ENCODE data around the gene ARPC1A.

Gene ARPC1A

DNA sequence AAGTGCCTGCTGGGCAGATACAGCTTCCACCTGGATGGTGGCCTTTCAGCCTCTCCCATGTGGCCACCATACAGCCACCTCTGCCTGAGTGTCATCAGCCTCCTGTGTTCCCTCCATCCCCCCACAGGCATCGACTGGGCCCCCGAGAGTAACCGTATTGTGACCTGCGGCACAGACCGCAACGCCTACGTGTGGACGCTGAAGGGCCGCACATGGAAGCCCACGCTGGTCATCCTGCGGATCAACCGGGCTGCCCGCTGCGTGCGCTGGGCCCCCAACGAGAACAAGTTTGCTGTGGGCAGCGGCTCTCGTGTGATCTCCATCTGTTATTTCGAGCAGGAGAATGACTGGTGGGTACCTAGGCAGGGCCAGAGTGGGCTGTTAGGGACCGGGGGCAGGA, 62.2 kb downstream of the ARPC1A start:
- no peak for DNase-seq (ENCODE audit: low read depth, low spot score)

DNA sequence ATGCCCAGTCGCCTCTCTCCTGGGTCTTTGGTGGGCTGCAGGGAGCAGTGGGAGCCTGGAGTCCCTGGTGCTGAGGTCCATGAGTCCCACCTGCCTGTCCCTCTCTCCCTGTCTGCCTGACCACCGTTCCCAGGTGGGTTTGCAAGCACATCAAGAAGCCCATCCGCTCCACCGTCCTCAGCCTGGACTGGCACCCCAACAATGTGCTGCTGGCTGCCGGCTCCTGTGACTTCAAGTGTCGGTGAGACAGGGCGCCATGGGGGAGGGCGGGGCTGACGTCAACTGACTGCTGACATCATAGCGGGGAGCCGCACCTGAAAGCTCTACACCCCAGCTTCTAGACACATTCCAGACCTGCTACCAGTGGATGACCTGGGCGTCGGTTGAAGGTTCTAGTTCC, 64.1 kb downstream of the ARPC1A start:
- DNase-seq (ENCODE audit: low read depth, low spot score) = no peak

DNA sequence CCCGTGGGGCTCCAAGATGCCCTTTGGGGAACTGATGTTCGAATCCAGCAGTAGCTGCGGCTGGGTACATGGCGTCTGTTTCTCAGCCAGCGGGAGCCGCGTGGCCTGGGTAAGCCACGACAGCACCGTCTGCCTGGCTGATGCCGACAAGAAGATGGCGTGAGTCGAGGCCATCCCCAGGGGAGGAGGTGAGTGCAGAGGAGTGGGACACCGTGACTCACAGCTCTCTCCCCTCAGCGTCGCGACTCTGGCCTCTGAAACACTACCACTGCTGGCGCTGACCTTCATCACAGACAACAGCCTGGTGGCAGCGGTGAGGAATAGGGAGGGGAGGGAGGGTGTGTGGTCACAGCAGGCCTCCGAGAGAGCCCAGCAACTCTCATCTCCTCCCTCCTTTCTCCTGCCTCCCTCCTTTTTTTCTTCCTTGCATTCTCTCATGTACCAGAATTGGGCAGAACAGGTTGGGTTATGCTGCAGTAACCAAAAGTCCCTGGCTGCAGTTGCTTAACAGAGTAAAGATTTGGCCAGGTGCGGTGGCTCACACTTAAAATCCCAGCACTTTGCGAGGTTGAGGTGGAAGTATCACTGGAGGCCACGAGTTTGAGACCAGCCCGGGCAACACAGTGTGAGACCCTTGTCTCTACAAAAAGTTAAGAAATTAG, 65.4 kb downstream of the ARPC1A start:
- DNase-seq (ENCODE audit: low read depth, low spot score) = no peak

DNA sequence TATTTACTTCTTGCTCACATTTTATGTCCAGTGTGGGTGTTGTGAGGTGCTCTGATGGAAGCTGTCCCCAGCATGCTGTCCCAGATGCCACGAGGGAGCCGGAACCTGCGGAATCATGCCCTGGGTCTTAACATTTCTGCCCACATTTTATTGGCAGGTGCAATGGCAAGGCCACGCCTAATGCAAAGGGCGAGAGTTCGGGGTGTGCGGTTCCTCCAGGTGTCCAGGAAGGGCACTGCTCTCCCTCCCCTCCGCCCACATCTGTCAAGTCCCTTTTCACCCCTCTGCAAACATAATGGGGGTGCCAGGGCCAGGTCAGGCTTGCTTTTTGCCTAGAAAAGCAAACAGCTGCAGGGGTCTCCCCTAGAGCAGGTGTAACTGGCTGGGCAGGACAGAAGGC, 66.3 kb downstream of the ARPC1A start:
- DNase-seq (ENCODE audit: low read depth, low spot score) = no peak

DNA sequence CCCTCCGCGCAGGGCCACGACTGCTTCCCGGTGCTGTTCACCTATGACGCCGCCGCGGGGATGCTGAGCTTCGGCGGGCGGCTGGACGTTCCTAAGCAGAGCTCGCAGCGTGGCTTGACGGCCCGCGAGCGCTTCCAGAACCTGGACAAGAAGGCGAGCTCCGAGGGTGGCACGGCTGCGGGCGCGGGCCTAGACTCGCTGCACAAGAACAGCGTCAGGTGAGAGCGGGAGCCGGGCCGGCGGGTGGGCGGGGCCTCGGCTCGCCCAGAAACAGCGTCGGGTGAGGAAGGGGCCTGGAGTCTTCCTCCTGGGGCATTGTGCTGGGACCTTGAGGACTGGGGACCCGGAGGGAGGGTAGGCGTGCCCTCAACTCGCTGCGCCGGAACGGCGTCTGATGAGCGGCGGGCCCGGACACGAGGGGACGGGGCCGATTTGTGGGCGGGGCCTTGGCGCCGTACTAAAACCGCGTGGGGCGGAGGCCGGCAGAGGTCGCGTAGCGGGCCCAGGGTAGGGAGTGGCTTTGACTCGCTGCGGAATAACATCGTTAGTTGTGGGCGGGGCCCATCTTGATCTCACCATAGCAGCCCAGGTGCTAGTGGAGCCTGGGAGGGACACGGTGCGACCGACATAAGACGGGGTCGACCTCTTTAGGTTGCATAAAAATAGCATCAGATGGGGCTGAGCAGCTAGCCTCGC, 67.1 kb downstream of the ARPC1A start:
- peak; percentile 93 for DNase-seq (ENCODE audit: low read depth, low spot score)

DNA sequence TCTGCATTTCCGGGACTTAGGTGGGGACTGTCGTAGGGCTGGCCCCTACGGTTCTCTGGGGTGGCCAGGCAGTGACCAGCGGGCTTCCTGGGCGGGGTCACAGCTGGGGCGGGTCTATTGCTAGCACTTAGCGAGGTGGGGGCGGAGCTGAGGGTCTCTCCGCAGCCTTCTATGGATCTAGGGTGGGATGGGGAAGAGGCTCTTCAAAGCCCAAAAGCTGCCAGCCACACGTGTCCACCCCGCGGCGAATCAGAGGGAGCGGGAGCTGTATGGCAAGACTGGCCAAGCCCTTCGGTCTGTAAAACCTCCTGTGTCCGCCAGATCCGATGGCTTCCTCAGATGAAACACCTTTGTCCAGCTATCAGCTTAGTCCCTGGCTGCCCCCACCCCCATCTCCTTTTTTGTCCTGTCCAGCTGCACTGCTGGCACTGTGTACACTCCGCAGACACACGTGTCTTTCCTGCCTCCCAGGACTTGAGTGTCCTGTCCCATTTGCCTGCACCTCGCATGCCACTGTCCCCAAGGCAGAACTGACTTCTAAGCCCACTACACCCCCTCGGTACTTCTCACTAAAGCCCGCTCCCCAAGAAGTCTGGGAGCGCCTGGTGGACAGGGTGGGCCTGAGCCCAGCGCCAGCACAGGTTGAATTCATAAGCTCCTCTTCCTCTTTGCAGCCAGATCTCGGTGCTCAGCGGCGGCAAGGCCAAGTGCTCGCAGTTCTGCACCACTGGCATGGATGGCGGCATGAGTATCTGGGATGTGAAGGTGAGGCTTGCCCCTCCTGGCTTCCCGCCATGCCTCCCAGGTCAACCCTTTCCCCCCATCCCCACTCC, 67.9 kb downstream of the ARPC1A start:
- DNase-seq (ENCODE audit: low read depth, low spot score) = peak; percentile 94

DNA sequence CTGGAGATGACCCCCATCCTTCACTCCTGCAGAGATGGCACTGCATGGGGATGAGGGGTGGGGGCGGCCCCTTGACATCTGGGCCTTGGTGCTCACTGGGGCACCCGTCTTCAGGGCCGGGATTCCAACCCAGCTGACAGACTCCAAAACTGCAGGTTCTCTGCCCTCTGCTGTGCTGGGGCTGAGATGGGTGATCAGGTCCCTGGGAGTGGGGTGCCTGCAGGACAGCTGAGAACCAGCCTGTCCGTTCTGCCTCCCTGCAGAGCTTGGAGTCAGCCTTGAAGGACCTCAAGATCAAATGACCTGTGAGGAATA, 68.4 kb downstream of the ARPC1A start:
- no peak for DNase-seq (ENCODE audit: low read depth, low spot score)

DNA sequence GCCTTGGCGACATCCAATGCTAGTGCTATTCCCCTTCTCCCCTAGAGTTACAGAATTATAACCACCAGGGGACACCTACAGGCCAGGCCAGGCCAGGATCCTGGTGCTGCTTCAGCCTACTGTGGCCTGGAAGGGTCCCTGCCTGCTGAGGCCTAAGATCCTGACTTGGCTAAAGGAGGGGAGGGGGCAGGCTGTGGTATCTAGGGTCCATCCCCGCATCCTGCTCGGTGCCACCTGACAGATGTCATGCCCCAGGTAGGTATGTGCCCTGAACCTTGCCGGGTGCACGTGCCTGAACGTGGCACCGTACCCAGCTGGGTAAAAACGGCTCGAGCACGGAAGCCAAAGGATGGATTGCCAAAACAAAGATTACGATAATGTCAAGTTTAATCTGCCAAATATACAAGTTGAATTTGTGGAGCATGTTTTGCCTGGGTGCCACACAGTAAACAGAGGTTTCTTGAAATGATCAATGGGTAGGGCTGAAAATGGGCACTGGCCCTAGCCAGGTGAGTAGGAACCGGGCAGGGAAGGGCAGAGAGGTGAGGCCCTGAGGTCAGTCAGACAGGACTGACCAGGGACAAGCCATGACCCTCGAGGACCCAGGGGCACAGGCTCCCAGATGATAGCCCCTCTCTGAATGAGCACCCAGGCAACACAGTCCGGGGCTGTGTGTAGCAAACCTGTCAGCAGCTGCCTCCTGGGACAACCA, 70.1 kb downstream of the ARPC1A start:
- DNase-seq (ENCODE audit: low read depth, low spot score) = no peak

DNA sequence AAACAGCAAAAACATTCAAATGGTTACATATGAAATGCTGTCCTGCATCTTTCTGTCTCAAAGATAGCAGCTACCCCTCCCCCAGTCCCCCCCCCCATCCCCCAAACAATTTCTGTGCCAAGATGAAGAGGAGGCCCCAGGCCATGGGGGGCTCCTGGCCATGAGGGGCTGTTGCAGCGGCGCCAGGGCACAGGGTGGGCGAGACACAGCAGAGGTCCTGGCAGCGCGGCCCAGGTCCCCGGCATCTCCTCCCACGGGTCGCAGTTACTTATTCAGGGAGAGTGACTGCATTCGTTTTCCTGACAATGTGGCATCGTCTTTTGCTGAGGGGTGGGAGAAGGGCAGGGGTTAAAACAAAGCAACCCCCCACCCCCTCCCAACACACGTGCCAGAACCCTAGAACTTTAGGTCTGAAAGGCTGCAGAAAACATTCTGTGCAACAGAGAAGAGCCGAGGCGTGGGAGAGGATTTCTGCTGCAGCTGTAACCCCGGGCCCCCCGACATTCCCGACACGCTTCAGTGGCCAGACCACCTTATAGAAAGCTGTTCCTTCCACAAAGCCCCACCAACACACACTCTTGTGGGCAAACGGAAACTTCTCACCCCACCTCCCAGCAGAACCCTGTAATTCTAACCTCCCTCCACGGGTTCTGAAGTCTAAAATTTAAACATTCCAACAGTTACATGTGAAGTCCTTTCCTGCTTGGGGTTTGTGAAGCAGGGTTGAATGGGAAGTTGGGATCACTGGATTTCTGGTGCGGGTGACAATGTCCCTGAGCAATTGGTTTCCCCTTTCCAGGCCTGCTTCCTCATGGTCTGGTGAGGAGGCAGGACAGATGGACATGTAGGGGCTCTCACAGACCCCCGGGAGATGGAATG, 71.0 kb downstream of the ARPC1A start:
- DNase-seq (ENCODE audit: low read depth, low spot score) = no peak

DNA sequence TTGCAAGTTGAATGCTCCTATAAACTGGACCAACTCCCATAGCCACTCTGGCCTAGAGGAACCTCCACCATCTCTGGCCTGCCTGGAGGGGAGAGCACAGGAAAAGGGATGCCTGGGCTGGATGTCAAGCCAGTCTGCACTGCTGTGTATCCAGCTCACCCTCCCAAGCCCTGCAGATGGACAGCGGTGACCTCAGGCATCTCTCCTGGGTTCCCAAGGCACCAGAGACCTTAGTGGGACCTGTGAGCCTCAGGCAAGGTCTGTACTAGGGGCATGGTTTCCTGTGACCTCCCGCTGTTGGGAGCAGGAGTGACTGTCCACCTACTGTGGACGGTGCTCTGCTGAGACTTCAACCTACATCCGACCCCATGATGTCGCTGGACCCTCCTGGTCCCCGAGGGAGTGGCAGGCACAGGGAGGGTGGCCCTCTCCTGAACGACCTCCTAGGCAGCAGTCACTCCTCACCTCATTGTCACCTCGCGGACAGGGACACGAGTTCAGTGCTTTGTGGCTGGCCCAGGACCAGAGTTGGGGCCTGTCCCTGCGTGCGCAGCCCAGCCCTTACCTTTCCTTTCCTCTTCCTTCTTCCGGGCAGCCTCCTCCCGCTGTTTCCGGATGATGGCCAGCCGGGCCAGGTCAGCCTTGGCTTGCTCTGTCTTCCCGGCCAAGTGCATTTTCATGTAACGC, 71.7 kb downstream of the ARPC1A start:
- DNase-seq (ENCODE audit: low read depth, low spot score) = no peak

DNA sequence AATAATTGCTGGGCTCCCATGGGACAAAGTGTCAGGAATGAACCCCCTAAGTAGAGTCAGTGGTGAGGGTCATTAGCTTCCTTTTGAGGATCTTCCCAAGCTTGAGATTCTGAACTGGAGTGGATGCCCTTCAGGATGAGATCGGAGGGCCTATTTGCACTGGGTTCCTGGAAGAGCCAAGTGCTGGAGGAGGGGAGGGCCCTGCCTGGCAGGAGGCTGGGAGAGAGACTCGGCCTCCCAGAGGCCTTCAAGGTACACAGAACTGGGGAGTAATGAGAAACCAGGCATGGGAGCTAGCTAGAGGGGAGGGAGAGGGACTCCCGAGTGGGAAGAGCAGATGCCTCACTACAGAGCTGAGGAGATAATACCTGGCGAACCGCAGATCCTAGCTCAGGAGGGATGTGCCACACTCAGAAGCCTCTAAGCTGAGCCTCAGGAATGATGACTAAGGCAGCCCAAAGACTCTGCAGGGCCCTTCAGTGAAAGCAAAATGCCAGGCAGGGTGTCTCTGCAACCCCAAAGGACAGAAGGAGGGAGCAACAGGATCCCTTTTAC, 73.3 kb downstream of the ARPC1A start:
- DNase-seq (ENCODE audit: low read depth, low spot score) = no peak

DNA sequence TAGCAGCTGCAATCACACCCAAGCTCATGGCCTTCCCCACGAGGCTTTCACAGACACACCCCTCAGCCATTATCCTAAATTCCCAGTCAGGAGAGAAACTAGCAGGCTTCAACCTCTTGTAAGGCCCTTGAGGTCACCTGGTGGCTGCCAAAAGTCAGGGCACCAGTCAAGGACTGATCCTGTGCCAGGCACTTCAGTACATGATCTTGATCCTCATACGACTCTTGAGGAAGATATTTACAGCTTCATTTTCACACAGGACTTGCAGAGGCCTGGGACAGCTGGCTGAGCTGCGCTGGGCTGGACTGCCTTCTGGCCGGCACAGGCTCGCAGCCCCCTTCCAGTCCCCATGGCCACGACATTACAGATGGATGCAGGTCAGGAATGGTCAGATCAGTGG, 73.9 kb downstream of the ARPC1A start:
- no peak for DNase-seq (ENCODE audit: low read depth, low spot score)

DNA sequence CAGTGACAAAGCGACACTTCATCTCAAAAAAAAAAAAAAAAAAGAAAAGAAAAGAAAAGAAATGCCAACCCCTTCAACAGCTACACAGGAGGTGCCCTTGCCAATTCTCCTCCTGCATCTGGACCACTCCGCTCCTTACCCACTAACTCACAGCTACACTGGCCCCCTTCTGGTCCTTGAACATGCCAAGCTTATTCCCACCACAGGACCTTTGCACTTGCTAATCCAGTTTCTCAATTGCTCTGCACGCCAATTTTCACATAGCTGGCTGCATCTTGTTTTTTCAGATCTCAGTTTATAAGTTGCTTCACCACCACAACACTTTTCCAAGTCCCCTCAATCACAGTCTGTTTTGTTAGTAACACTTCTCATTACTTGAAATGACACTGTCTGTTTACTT, 77.2 kb downstream of the ARPC1A start:
- no peak for DNase-seq (ENCODE audit: low read depth, low spot score)

DNA sequence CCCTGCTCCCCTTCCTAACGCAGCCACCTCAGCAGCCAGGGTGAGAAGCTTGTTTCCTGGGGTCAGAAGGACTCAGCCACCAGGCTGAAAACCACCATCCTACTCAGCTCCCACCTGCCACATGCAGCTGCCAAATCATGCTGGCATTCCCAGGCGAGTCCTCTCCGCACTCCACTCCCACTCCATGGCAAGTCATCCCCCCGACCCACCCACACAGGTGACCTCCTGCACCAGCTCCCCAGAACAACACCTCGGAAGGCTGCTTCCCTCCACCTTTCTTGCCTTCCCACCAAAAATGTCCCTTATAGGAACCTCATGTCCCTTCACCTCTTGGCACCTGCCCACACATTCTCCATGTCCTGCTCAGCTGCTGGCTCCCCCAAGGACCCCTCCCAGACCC, 78.1 kb downstream of the ARPC1A start:
- DNase-seq (ENCODE audit: low read depth, low spot score) = no peak

DNA sequence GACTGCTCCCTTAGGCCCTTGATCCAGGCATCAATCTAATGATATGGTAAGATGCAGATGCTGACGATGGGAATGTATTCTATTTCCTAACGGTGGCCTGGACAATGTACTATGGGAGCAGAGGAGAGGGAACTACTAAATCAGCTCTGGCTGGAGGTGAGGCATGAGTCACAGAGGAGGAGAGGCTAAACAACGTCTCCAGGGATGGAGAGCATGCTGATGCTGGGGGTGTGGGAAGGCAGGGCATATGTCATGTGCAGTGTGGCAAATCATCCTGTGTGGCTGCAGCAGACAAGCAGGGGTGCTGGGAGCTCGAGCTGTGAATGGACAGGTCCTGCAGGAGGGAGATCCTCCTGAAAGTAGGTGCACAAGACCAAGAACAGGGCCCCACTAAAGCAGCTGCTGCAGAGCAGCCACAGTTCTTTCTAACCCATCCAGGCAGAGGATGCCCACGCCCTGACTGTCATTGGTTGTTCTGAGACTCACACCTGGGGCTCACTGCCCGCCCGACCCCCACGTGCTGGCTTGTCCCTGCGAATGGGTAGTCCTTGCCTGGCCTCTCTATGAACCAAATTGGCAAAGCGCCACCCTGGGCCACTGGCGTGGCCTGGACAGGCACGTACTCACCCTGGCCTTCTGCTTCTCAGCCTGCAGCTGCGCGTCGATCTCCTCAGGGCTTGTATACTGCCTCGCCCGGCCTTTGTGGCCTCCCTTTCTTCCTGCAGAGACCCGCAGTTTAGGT, 78.7 kb downstream of the ARPC1A start:
- DNase-seq (ENCODE audit: low read depth, low spot score) = no peak

DNA sequence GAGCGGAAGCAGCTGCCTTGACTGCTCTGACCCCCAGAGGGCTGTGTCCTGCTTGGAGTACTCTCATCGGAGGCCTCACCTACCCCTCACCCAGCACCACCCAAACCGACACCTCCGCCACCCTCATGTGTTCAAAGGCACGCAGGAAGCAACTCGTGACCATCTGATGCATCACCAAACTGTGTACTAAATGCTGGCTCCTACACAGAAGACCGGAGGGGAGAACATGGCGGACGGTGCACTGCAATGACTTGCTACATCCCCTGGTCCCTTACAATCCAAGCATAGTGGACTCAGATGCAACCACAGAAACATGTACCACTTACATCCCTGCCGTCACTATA, 79.3 kb downstream of the ARPC1A start:
- no peak for DNase-seq (ENCODE audit: low read depth, low spot score)

DNA sequence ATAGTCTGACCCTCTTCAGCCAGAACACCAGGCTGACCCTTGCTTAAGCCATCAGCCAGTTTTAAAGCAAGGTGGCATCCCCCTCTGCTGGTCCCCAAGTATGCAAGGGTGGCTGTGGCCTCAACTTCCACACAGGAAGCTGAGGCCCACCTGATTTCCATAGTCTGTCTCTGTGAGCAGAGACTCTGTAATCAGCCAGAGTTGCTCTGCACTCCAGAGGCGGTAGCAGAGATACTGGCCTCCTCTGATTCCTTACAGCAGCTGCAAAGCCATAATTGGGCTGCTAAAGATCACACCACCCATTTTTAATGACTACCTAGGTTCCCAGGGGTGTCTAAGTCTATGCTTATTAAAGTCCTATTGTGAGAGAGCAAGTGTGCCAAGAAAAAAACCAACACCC, 80.9 kb downstream of the ARPC1A start:
- DNase-seq (ENCODE audit: low read depth, low spot score) = no peak

DNA sequence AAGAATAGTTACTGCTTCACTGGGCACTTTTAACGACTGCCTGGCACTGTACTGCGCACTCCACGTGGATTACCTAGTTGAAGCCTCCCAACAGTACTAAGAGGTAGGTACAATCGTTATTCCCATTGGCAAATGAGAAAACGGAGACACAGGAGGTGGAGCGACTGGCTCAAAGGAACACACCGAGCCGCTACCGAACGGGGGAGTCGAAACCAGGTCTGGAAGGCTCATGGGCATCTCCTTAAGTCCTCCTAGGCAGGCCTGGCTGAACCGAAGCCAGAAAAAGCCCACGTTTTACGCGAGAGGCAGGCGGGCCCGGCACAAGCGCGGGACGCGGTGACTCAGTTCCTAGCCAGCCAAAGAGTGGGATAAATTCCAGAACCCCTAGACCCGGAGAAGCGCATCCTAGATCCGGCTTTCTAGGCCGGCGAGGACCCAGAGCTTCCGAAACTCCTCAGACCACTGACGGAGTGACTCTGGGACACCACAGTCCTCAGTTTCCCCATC, 82.2 kb downstream of the ARPC1A start:
- DNase-seq (ENCODE audit: low read depth, low spot score) = no peak

DNA sequence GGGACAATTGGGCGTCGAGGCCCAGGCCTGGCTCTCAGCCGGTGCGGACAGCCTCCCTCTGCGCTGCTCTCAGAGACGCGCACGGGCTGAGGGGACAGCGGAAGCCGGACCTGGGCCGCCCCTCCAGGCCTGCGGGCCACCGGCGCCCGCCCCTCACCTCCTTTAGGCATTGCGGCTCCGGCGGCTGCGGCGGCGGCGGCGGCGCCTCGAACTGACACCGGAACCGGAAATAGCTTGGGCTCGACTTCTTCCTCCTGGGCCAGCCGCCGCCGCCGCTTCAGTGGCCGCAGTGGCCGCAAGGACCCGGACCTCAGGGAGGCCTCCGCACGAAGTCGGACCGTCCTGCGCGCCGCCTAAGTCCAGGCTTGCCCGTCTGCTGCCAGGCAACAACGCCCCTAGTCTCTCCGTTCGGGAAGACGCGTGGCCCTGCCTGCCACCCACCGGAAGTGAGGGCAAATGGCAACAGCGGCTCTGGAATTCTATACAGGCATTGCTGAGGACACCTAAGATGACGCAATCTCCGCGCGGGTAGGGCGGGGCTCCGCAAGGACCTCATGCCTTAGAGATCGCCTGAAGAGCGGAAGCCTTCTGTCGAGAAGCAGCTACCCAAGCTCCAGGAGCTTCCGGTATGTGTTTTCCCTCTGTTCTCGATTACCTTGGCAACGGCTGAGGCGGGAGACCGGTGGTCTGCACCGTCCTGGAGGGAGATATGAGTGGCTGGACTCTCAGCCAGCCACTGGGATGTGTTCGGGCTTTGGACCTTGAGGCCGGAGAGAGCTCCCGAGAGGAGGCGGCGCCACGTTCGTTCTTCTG, 82.9 kb downstream of the ARPC1A start, which contains the start of the genes BUD31 and PDAP1:
Gene BUD31, plus strand, starts transcription at position 591 of the 813 bp plus-strand sequence. CDS start 2,124 bp downstream, outside the sequence.
Gene PDAP1, minus strand, starts transcription at position 219 of the 813 bp plus-strand sequence. Its CDS starts 49 bp downstream, at position 170.
- peak; percentile 99 for DNase-seq (ENCODE audit: low read depth, low spot score)

Measured in ELF-1 (cell line).